WTC11 (cell line): ENCODE data around the gene POGLUT2. TPM values are rescaled to one million over a fixed set of nuclear protein-coding genes. Genes with fewer than 3 reads are reported as not detected.

Experiments
- ARID4B ChIP-seq: sonication (generic); formaldehyde crosslinking; IDR thresholded peaks from 2 replicates; pipeline ENCODE4 v1.8.0; 2023; ENCODE audit warnings: missing genetic modification reagents, mild to moderate bottlenecking, borderline replicate concordance
- CDX4 ChIP-seq: fragments of 250-450 bp; sonication (Bioruptor Pico); IDR thresholded peaks from 2 replicates; pipeline ENCODE4 v1.9.0; 2021; ENCODE audit warnings: moderate library complexity, mild to moderate bottlenecking, inconsistent platforms, borderline replicate concordance
- CREM ChIP-seq: sonication (generic); formaldehyde crosslinking; IDR thresholded peaks from 2 replicates; pipeline ENCODE4 v1.8.1; 2022; ENCODE audit warnings: mild to moderate bottlenecking, missing genetic modification reagents, moderate library complexity
- ELF4 ChIP-seq: sonication (generic); formaldehyde crosslinking; IDR thresholded peaks from 2 replicates; pipeline ENCODE4 v1.8.1; 2022; ENCODE audit warnings: low read depth, mild to moderate bottlenecking, moderate library complexity, missing genetic modification reagents
- FOXJ3 ChIP-seq: sonication (generic); formaldehyde crosslinking; IDR thresholded peaks from 2 replicates; pipeline ENCODE4 v1.9.0; 2021; ENCODE audit warnings: missing genetic modification reagents, mild to moderate bottlenecking, borderline replicate concordance
- FOXK1 ChIP-seq: sonication (generic); formaldehyde crosslinking; IDR thresholded peaks from 2 replicates; pipeline ENCODE4 v1.8.0; 2022; ENCODE audit warnings: mild to moderate bottlenecking, moderate library complexity, missing genetic modification reagents
- FOXP4 ChIP-seq: sonication (generic); formaldehyde crosslinking; IDR thresholded peaks from 2 replicates; pipeline ENCODE4 v1.8.0; 2022; ENCODE audit warnings: mild to moderate bottlenecking, missing genetic modification reagents
- GRHL2 ChIP-seq: fragments of 250-450 bp; sonication (Bioruptor Pico); IDR thresholded peaks from 2 replicates; pipeline ENCODE4 v1.8.0; 2022; ENCODE audit warnings: mild to moderate bottlenecking, moderate library complexity; ENCODE audit not compliant: insufficient replicate concordance, severe bottlenecking
- IRF1 ChIP-seq: sonication (generic); formaldehyde crosslinking; IDR thresholded peaks from 2 replicates; pipeline ENCODE4 v1.8.0; 2023; ENCODE audit warnings: missing genetic modification reagents
- IRF2 ChIP-seq: sonication (generic); formaldehyde crosslinking; IDR thresholded peaks from 2 replicates; pipeline ENCODE4 v1.8.0; 2022; ENCODE audit warnings: low read depth, missing genetic modification reagents, borderline replicate concordance
- MYBL2 ChIP-seq: sonication (generic); formaldehyde crosslinking; IDR thresholded peaks from 2 replicates; pipeline ENCODE4 v1.8.1; 2023; ENCODE audit warnings: mild to moderate bottlenecking, moderate library complexity, missing genetic modification reagents
- RELA ChIP-seq: sonication (generic); formaldehyde crosslinking; IDR thresholded peaks from 2 replicates; pipeline ENCODE4 v1.8.1; 2022; ENCODE audit warnings: missing genetic modification reagents, mild to moderate bottlenecking, borderline replicate concordance
- RORB ChIP-seq: fragments of 250-450 bp; sonication (Bioruptor Pico); IDR thresholded peaks from 2 replicates; pipeline ENCODE4 v1.9.0; 2021; ENCODE audit warnings: mild to moderate bottlenecking
- SP1 ChIP-seq: sonication (generic); formaldehyde crosslinking; conservative IDR thresholded peaks from 2 replicates; pipeline ENCODE4 v1.8.1; 2022; ENCODE audit warnings: missing genetic modification reagents
- ZNF219 ChIP-seq: sonication (generic); formaldehyde crosslinking; IDR thresholded peaks from 2 replicates; pipeline ENCODE4 v1.8.0; 2023; ENCODE audit warnings: missing genetic modification reagents, mild to moderate bottlenecking, borderline replicate concordance
- ZNF281 ChIP-seq: sonication (generic); formaldehyde crosslinking; IDR thresholded peaks from 2 replicates; pipeline ENCODE4 v1.8.0; 2023; ENCODE audit warnings: mild to moderate bottlenecking, missing genetic modification reagents
- total RNA-seq: library from RNA; stranded (reverse); gene quantifications from 3 replicates; pipeline ENCODE4 v1.2.3, GENCODE V29; 2021

The POGLUT2 gene
- total RNA-seq, 1 experiment from 2014 or later: 17.2 TPM

GRCh38 chr13:102799426-102800144 lies 809 bp upstream of the POGLUT2 start (continued):
- no peak for TF ChIP-seq CREM (CRISPR knock-in tag)
- TF ChIP-seq SP1 (CRISPR knock-in tag): 0 out of 2 replicates have a peak, but pooled peaks have one; percentile 46
- TF ChIP-seq ZNF281: no peak
- no peak for TF ChIP-seq RORB (CRISPR knock-in tag)
- no peak for TF ChIP-seq FOXP4 (CRISPR knock-in tag)
- 0 out of 2 replicates have a peak, but pooled peaks have one; percentile 49 for TF ChIP-seq MYBL2
- TF ChIP-seq RELA: no peak
- no peak for TF ChIP-seq ARID4B (CRISPR knock-in tag)
- TF ChIP-seq ZNF219 (CRISPR knock-in tag): no peak
- no peak for TF ChIP-seq FOXK1 (CRISPR knock-in tag)
- TF ChIP-seq GRHL2 (CRISPR knock-in tag): no peak
- no peak for TF ChIP-seq IRF2 (CRISPR knock-in tag)
- TF ChIP-seq IRF1 (CRISPR knock-in tag): no peak
- 0 out of 2 replicates have a peak, but pooled peaks have one; percentile 51 for TF ChIP-seq ELF4 (CRISPR knock-in tag)
- no peak for TF ChIP-seq CDX4 (CRISPR knock-in tag)
- no peak for TF ChIP-seq FOXJ3 (CRISPR knock-in tag)
